OCI-LY1 (cell line): ENCODE measurements around the gene MAP3K8.
A peak's percentile ranks its signal among the peaks of the same experiment; 100 is the strongest.

Experiments used
- H2AFZ ChIP-seq: fragments of 200-600 bp; sonication (generic), shearing (Covaris generic); 2 replicates; pipeline ENCODE4 v1.6.0; 2014; ENCODE audit warnings: antibody characterized with exemption, mild to moderate bottlenecking, low read length
- H3F3A ChIP-seq: fragments of 200-600 bp; sonication (generic), shearing (Covaris generic); 2 replicates; pipeline ENCODE4 v1.6.0; 2014; ENCODE audit warnings: mild to moderate bottlenecking, antibody characterized with exemption, low read length, moderate library complexity; ENCODE audit not compliant: insufficient read depth
- H3K27ac ChIP-seq: fragments of 200-600 bp; sonication (generic); 2 replicates; pipeline ENCODE4 v1.5.1; 2014; ENCODE audit warnings: low read length, mixed run types, mild to moderate bottlenecking, low read depth; ENCODE audit not compliant: poor library complexity, severe bottlenecking
- H3K27me3 ChIP-seq: fragments of 200-600 bp; sonication (generic); 2 replicates; pipeline ENCODE4 v1.6.0; 2014; ENCODE audit warnings: antibody characterized with exemption, mild to moderate bottlenecking, low read length, moderate library complexity; ENCODE audit not compliant: insufficient read depth
- H3K36me3 ChIP-seq: fragments of 200-600 bp; sonication (generic); 2 replicates; pipeline ENCODE4 v1.6.1; 2014; ENCODE audit warnings: mild to moderate bottlenecking, antibody characterized with exemption, low read length, moderate library complexity, mixed read lengths; ENCODE audit not compliant: insufficient read depth
- H3K4me1 ChIP-seq: fragments of 200-600 bp; sonication (generic); 2 replicates; pipeline ENCODE4 v1.5.1; 2014; ENCODE audit warnings: mild to moderate bottlenecking, low read length, moderate library complexity; ENCODE audit not compliant: insufficient read depth, severe bottlenecking
- H3K4me2 ChIP-seq: fragments of 200-600 bp; sonication (generic), shearing (Covaris generic); 2 replicates; pipeline ENCODE4 v1.6.1; 2014; ENCODE audit warnings: low read length
- H3K4me3 ChIP-seq: fragments of 200-600 bp; sonication (generic); 2 replicates; pipeline ENCODE4 v1.5.1; 2014; ENCODE audit warnings: low read length, low read depth, mild to moderate bottlenecking, mixed read lengths; ENCODE audit not compliant: poor library complexity, severe bottlenecking
- H3K79me2 ChIP-seq: fragments of 200-600 bp; shearing (Covaris generic); 2 replicates; pipeline ENCODE4 v1.6.1; 2016; ENCODE audit warnings: mixed run types, low read length, mixed read lengths; ENCODE audit not compliant: insufficient read depth
- H3K9ac ChIP-seq: fragments of 200-600 bp; sonication (generic), shearing (Covaris generic); 2 replicates; pipeline ENCODE4 v1.6.1; 2014; ENCODE audit warnings: mild to moderate bottlenecking, low read length, mixed read lengths
- H3K9me2 ChIP-seq: fragments of 200-600 bp; sonication (generic), shearing (Covaris generic); 2 replicates; pipeline ENCODE4 v1.6.1; 2014; ENCODE audit warnings: low read depth, mild to moderate bottlenecking, low read length, mixed read lengths
- H3K9me3 ChIP-seq: fragments of 200-600 bp; shearing (Covaris generic); 2 replicates; pipeline ENCODE4 v1.6.1; 2014; ENCODE audit warnings: low read length, mixed read lengths
- H4K20me1 ChIP-seq: fragments of 200-600 bp; sonication (generic), shearing (Covaris generic); 2 replicates; pipeline ENCODE4 v1.6.0; 2016; ENCODE audit warnings: mild to moderate bottlenecking, low read length; ENCODE audit not compliant: insufficient read depth
- EZH2 ChIP-seq: fragments of 200-600 bp; sonication (generic), shearing (Covaris generic); IDR thresholded peaks from 2 replicates; pipeline ENCODE4 v1.8.0; 2017; ENCODE audit warnings: borderline replicate concordance, mixed run types, mild to moderate bottlenecking, antibody characterized with exemption, low read length, moderate library complexity, mixed read lengths
- TF ChIP-seq, protein P1 (sequence below): fragments of 200-600 bp; sonication (generic), shearing (Covaris generic); IDR thresholded peaks from 2 replicates; pipeline ENCODE4 v1.5.1; 2017; ENCODE audit warnings: mild to moderate bottlenecking, antibody characterized with exemption, low read length, moderate library complexity, mixed read lengths

The MAP3K8 gene

DNA sequence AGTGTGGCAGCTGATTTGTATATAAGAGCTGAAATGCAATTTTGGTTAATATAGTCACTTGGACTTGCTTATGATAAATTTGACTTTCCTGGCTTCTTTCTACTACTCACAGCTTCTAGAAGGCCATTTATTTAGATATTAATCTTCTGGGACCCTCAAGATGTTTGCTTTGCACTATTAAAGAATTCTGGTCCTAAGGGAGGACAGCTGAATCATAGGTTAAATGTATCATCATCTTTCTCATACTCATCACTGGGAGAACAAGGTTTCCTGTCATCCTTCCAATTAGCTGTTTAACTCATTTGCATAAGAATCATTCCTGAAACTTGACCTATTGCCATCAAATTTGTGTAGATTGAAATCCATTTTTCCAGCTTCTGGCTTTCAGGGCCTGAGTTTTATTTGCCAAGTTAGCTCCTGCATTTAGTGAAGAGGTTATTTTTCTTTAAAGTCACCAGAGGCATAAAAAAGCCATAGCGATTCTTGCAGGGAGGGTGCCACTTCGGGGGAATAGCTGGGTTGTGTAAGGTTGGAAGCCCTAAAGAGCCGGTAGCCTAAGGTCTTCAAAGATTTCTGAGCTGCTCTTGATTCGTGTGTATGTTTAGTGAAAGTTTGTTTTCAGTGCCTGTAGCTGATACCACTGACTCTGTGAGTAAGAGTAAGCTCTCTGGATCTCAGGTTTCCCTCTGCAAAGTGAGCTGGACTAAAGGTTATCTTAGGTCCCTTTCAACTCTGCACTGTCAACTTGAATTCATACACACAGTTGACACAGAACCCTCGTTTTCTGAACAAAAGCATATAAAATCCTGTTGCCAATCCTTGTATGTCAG lies 4.3 kb downstream of the MAP3K8 start:
- peak overlapping the region; percentile 70 for H3K4me3 ChIP-seq
- peaks cover 51% of the 10 kb centered on the region for H3K79me2 ChIP-seq
- H3K9me2 ChIP-seq, result no peaks in the 10 kb centered on the region
- H3K4me2 ChIP-seq, result peak overlapping the region; percentile 57
- H3K4me1 ChIP-seq, result peaks cover 61% of the 10 kb centered on the region
- H3K27ac ChIP-seq, result peak overlapping the region; percentile 71
- no peaks in the 10 kb centered on the region for H3K27me3 ChIP-seq
- no peak overlapping the region for H2AFZ ChIP-seq
- H3K36me3 ChIP-seq, result peaks cover 49% of the 10 kb centered on the region
- TF ChIP-seq EZH2, result no peak
- TF ChIP-seq, protein P1, sequence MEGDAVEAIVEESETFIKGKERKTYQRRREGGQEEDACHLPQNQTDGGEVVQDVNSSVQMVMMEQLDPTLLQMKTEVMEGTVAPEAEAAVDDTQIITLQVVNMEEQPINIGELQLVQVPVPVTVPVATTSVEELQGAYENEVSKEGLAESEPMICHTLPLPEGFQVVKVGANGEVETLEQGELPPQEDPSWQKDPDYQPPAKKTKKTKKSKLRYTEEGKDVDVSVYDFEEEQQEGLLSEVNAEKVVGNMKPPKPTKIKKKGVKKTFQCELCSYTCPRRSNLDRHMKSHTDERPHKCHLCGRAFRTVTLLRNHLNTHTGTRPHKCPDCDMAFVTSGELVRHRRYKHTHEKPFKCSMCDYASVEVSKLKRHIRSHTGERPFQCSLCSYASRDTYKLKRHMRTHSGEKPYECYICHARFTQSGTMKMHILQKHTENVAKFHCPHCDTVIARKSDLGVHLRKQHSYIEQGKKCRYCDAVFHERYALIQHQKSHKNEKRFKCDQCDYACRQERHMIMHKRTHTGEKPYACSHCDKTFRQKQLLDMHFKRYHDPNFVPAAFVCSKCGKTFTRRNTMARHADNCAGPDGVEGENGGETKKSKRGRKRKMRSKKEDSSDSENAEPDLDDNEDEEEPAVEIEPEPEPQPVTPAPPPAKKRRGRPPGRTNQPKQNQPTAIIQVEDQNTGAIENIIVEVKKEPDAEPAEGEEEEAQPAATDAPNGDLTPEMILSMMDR, result no peak
- no peaks in the 10 kb centered on the region for H3K9me3 ChIP-seq
- H3K9ac ChIP-seq, result no peak overlapping the region; the same call in 1 of the 2 replicates
- H4K20me1 ChIP-seq, result no peaks in the 10 kb centered on the region
- no peaks in the 10 kb centered on the region for H3F3A ChIP-seq

DNA sequence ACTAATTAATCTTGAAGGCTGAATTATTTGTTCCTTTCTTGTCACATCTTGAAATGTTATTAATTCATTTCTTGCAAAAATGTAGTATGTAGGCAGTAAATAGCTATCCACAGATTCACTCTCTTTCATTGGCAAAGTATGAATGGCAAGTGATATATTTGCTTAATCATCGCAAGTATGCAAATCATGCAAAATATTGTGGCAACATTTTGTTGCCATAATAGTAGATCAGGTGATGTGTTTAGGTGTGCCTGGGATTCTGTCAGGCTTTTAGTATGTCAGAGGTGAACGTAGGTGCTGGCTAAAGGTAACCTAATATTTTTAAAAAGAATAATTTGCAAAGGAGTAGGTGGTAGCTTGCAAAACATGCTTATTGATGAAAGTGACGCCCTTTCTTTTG lies 5.9 kb downstream of the MAP3K8 start:
- Histone ChIP-seq H3K9me3 (no peaks in the 10 kb centered on the region), H4K20me1 (no peaks in the 10 kb centered on the region), H3K27me3 (no peaks in the 10 kb centered on the region), H3F3A (no peaks in the 10 kb centered on the region), H3K4me1 (peaks cover 69% of the 10 kb centered on the region), H3K27ac (peak overlapping the region; percentile 34), H3K9ac (no peak overlapping the region), H2AFZ (no peak overlapping the region), H3K79me2 (peaks cover 47% of the 10 kb centered on the region), H3K9me2 (no peaks in the 10 kb centered on the region), H3K4me3 (no peak overlapping the region), H3K36me3 (peaks cover 51% of the 10 kb centered on the region), H3K4me2 (peak overlapping the region; percentile 17; the same call in 1 of the 2 replicates)
- no peak for TF ChIP-seq EZH2
- TF ChIP-seq, protein P1, result no peak

DNA sequence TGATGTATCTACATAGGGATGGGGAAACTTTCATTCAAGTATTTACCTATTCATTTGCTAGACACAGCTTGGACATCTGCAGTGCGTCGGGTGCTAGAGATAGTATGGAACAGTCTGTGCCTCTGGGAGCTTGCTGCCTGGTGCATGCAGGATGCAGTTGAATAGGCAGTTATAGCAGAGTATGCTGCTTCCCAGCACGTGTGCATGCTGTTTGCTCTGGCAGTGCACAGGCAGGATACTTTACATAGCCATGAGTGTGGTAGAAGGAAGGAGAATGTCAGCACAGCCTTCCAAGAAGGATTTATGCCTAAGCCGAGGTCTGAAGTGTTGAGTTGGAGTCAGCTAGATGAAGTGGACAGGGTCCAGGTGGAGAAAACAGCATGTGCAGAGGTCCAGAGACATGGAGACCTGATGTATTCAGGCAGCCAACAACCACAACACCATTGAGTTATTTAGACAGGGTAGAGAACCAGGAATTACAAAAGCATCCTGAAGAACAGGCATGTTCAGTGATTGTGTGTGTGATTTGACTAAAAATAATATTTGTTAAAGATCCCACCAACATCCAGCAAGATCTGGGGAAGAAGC lies 8.1 kb downstream of the MAP3K8 start:
- Histone ChIP-seq H4K20me1 (no peaks in the 10 kb centered on the region), H3K4me1 (peaks cover 78% of the 10 kb centered on the region), H3K9me3 (no peaks in the 10 kb centered on the region), H3K27ac (peak overlapping the region; percentile 5), H3K36me3 (peaks cover 51% of the 10 kb centered on the region), H3K9me2 (no peaks in the 10 kb centered on the region), H3K27me3 (no peaks in the 10 kb centered on the region), H3K9ac (no peak overlapping the region), H3K4me3 (no peak overlapping the region), H2AFZ (no peak overlapping the region), H3F3A (no peaks in the 10 kb centered on the region), H3K4me2 (no peak overlapping the region; the same call in 1 of the 2 replicates), H3K79me2 (peaks cover 28% of the 10 kb centered on the region; the same call in 1 of the 2 replicates)
- no peak for TF ChIP-seq EZH2
- TF ChIP-seq, protein P1, result no peak
